Motor neuron (in vitro differentiated cells): ENCODE data around the gene ANAPC1. TPM values are rescaled to one million over a fixed set of nuclear protein-coding genes. Genes with fewer than 3 reads are reported as not detected.
"Not testable (repeated sequence)": the region's sequence is repeated elsewhere in the genome, so short reads cannot be mapped to it uniquely, and the experiment has no call there.

Experiments
- ATAC-seq, 8 experiments: fragments of 200-7000 bp; cut with Tn5 transposase; replicated peaks in 6 of 8; 2 replicates each; pipeline ENCODE4 v1.8.0; 2021; ENCODE audit warnings: mild to moderate bottlenecking in 8 of 8, moderate library complexity in 8 of 8
- H3K27ac ChIP-seq, 2 donors: fragments of 250-450 bp; sonication (Bioruptor Pico); 2 replicates each; pipeline ENCODE4 v1.9.0; 2021; ENCODE audit warnings: antibody characterized with exemption in 2 of 2, mild to moderate bottlenecking in 2 of 2, moderate library complexity in 1 of 2
- H3K4me1 ChIP-seq, 2 donors: fragments of 250-450 bp; sonication (Bioruptor Pico); replicated peaks in 1 of 2; 2 replicates each; pipeline ENCODE4 v1.6.1; 2021; ENCODE audit warnings: antibody characterized with exemption in 2 of 2, mild to moderate bottlenecking in 2 of 2, moderate library complexity in 1 of 2
- H3K4me3 ChIP-seq, 5 donors: fragments of 250-450 bp; sonication (Bioruptor Pico); 2 replicates each; pipeline ENCODE4 v1.9.0; 2021; ENCODE audit warnings: antibody characterized with exemption in 5 of 5, mild to moderate bottlenecking in 5 of 5, moderate library complexity in 4 of 5
- WGBS, 10 experiments: fragments of 450-650 bp; shearing (Covaris generic); methylation state at CpG; one replicate each; pipeline ENCODE4 v1.0.0; 2022; 5-methylcytosine and 5-hydroxymethylcytosine counted together
- in situ Hi-C, 9 experiments: fragments of 400-800 bp; cut with MboI; loops; one replicate each; pipeline ENCODE4 v1.15.0; 2021; ENCODE audit warnings: low sequenced_read_pairs in 9 of 9, low pct_unique_long_range_greater_than_20kb in 2 of 9; ENCODE audit not compliant: unreplicated experiment in 9 of 9
- total RNA-seq, 8 experiments: library from RNA; unstranded; fragments of 300-600 nt; gene quantifications; 2 replicates each; pipeline versions ENCODE4 v1.2.3 to v1.2.4, GENCODE V29; 2022

Gene ANAPC1
- total RNA-seq, 8 experiments from 2014 or later = 21.7 to 59.3 (median 33.1) TPM

- in situ Hi-C loops, H3K4me1 ChIP-seq, H3K4me3 ChIP-seq, H3K27ac ChIP-seq: not testable (repeated sequence)
- ATAC-seq = peak in 1 of 8 experiments; percentile 31
- 83 to 100% (median 83%) methylated on average over 1 to 2 of the region's 3 CpGs; no CpG with 5 or more reads in 7 of the 10 experiments for WGBS, 10 experiments
Measured at GRCh38 chr2:111839625-111840282, 44.2 kb downstream of the ANAPC1 start.

- H3K4me3 ChIP-seq, ATAC-seq, H3K27ac ChIP-seq, in situ Hi-C loops, H3K4me1 ChIP-seq: not testable (repeated sequence)
- WGBS, 10 experiments = no CpG with 5 or more reads among the region's 1 CpG
Measured at GRCh38 chr2:111838992-111839391, 45.0 kb downstream of the ANAPC1 start.

- H3K4me3 ChIP-seq, H3K4me1 ChIP-seq, H3K27ac ChIP-seq, ATAC-seq, in situ Hi-C loops: not testable (repeated sequence)
- WGBS, 10 experiments = 80 to 100% (median 100%) methylated on average over 1 of the region's 3 CpGs; no CpG with 5 or more reads in 7 of the 10 experiments
Measured at GRCh38 chr2:111834221-111834620, 49.8 kb downstream of the ANAPC1 start.

GRCh38 chr2:111830479-111830878, 53.5 kb downstream of the ANAPC1 start:
- H3K4me1 ChIP-seq, H3K27ac ChIP-seq, H3K4me3 ChIP-seq, in situ Hi-C loops, ATAC-seq: not testable (repeated sequence)
- WGBS, 10 experiments = no CpG with 5 or more reads among the region's 1 CpG

- H3K27ac ChIP-seq, ATAC-seq, H3K4me3 ChIP-seq, H3K4me1 ChIP-seq, in situ Hi-C loops: not testable (repeated sequence)
- WGBS, 10 experiments = 0 to 100% (median 80%) methylated on average over 1 to 4 of the region's 4 CpGs; no CpG with 5 or more reads in 1 of the 10 experiments
Measured at GRCh38 chr2:111828217-111828766, 55.7 kb downstream of the ANAPC1 start.

- no CpG with 5 or more reads among the region's 7 CpGs for WGBS, 10 experiments
- H3K27ac ChIP-seq, H3K4me1 ChIP-seq, in situ Hi-C loops, H3K4me3 ChIP-seq: not testable (repeated sequence)
- ATAC-seq = peak in 3 of 8 experiments; percentile 53 to 60 (median 56)
Measured at GRCh38 chr2:111812970-111813622, 70.9 kb downstream of the ANAPC1 start.

GRCh38 chr2:111790633-111791032, 93.4 kb downstream of the ANAPC1 start:
- no CpG with 5 or more reads among the region's 1 CpG for WGBS, 10 experiments
- in situ Hi-C loops, H3K4me1 ChIP-seq, H3K4me3 ChIP-seq, H3K27ac ChIP-seq, ATAC-seq: not testable (repeated sequence)

- no CpG with 5 or more reads among the region's 3 CpGs for WGBS, 10 experiments
Measured at GRCh38 chr2:111784081-111784480, 99.9 kb downstream of the ANAPC1 start.

GRCh38 chr2:111782195-111782594, 101.8 kb downstream of the ANAPC1 start:
- no CpG with 5 or more reads among the region's 6 CpGs for WGBS, 10 experiments
- ATAC-seq, H3K4me1 ChIP-seq, H3K27ac ChIP-seq, in situ Hi-C loops, H3K4me3 ChIP-seq: not testable (repeated sequence)

More at GRCh38 chr2:111784081-111784480, 99.9 kb downstream of the ANAPC1 start:
- in situ Hi-C loops, ATAC-seq, H3K27ac ChIP-seq, H3K4me3 ChIP-seq, H3K4me1 ChIP-seq: not testable (repeated sequence)

- in situ Hi-C loops, H3K4me1 ChIP-seq, ATAC-seq, H3K27ac ChIP-seq, H3K4me3 ChIP-seq: not testable (repeated sequence)
- WGBS, 10 experiments = no CpG with 5 or more reads among the region's 9 CpGs
Measured at GRCh38 chr2:111781443-111782094, 102.4 kb downstream of the ANAPC1 start.

GRCh38 chr2:111777155-111777554, 106.8 kb downstream of the ANAPC1 start:
- H3K4me3 ChIP-seq, in situ Hi-C loops: not testable (repeated sequence)
- WGBS, 10 experiments = no CpG with 5 or more reads among the region's 4 CpGs

GRCh38 chr2:111776296-111776695, 107.7 kb downstream of the ANAPC1 start:
- ATAC-seq, H3K4me3 ChIP-seq, H3K4me1 ChIP-seq, H3K27ac ChIP-seq, in situ Hi-C loops: not testable (repeated sequence)
- no CpG with 5 or more reads among the region's 3 CpGs for WGBS, 10 experiments

More at GRCh38 chr2:111777155-111777554, 106.8 kb downstream of the ANAPC1 start:
- H3K27ac ChIP-seq, ATAC-seq, H3K4me1 ChIP-seq: not testable (repeated sequence)

GRCh38 chr2:111772180-111772579, 111.8 kb downstream of the ANAPC1 start:
- H3K27ac ChIP-seq, H3K4me1 ChIP-seq, in situ Hi-C loops, H3K4me3 ChIP-seq: not testable (repeated sequence)
- ATAC-seq = peak in 4 of 8 experiments; percentile 43 to 75 (median 46)
- no CpG with 5 or more reads among the region's 6 CpGs for WGBS, 10 experiments
